Choroid plexus epithelial cell (primary cell): ENCODE results near the gene NCAM2.
A peak's percentile ranks its signal among the peaks of the same experiment; 100 is the strongest.

ENCODE experiments used
- DNase-seq: peaks from one replicate; pipeline ENCODE4 v3.0.0-alpha.2; 2010; ENCODE audit warnings: low read depth
- H3K4me3 ChIP-seq: 2 replicates; pipeline ENCODE4 v1.5.1; 2011; ENCODE audit warnings: low read depth, mild to moderate bottlenecking, control low read depth, low read length, moderate library complexity
- CTCF ChIP-seq: conservative IDR thresholded peaks from 2 replicates; pipeline ENCODE4 v1.5.1; 2011; ENCODE audit warnings: low read depth, mild to moderate bottlenecking, control low read depth, inconsistent platforms, low read length, moderate library complexity

The NCAM2 gene

GRCh38 chr21:21085206-21085605 is 87.0 kb downstream of the NCAM2 start:
- TF ChIP-seq CTCF, result no peak
- no peak for DNase-seq
- no peak overlapping the region for H3K4me3 ChIP-seq

- H3K4me3 ChIP-seq, result no peak overlapping the region
- DNase-seq, result peak; percentile 16
- TF ChIP-seq CTCF, result no peak
These were observed 98.7 kb downstream of the NCAM2 start for GRCh38 chr21:21096956-21097355.

GRCh38 chr21:21097466-21097865 is 99.3 kb downstream of the NCAM2 start:
- TF ChIP-seq CTCF, result no peak
- no peak for DNase-seq
- H3K4me3 ChIP-seq, result no peak overlapping the region

- TF ChIP-seq CTCF, result peak; percentile 41
- no peak overlapping the region for H3K4me3 ChIP-seq
- DNase-seq, result peak; percentile 91
These were observed 103.7 kb downstream of the NCAM2 start for GRCh38 chr21:21101911-21102310.

GRCh38 chr21:21102896-21103295 is 104.7 kb downstream of the NCAM2 start:
- H3K4me3 ChIP-seq, result no peak overlapping the region
- no peak for TF ChIP-seq CTCF
- no peak for DNase-seq

DNA sequence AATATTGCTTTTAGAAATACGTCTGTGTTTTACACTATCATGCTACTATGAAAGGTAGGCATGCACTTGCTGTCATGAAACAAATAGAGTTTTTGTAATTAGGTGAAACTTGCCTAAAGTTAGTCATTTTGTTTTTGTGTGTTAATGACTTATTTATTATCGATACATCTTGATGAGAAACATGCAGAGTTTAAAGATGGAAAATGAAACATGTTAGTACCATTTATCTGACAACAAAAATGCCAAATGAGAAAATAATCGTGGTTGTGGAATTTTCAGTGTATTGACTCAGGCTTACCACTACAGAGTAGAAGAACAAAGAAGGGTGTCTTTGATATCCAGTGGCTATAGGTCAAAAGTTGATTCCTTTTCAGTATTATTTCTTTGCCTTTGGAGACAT is 105.5 kb downstream of the NCAM2 start:
- no peak for DNase-seq
- no peak overlapping the region for H3K4me3 ChIP-seq
- no peak for TF ChIP-seq CTCF

GRCh38 chr21:21109736-21110135 is 111.5 kb downstream of the NCAM2 start:
- no peak for DNase-seq
- TF ChIP-seq CTCF, result no peak

More at GRCh38 chr21:21109736-21110135, 111.5 kb downstream of the NCAM2 start:
- no peak overlapping the region for H3K4me3 ChIP-seq
